Mucosa of rectum (tissue), 2 donors: ENCODE data around the gene RNH1.
"Not testable (repeated sequence)": the region's sequence is repeated elsewhere in the genome, so short reads cannot be mapped to it uniquely, and the experiment has no call there.

Experiments used
- H3K27ac ChIP-seq, 2 donors: one replicate each; pipeline ENCODE4 v1.7.0; 2013; ENCODE audit warnings: inconsistent platforms in 2 of 2, low read depth in 2 of 2, low read length in 2 of 2
- H3K27me3 ChIP-seq, 2 donors: one replicate each; pipeline ENCODE4 v1.7.0; 2013; ENCODE audit warnings: low read length in 2 of 2; ENCODE audit not compliant: control insufficient read depth in 2 of 2, insufficient read depth in 2 of 2
- H3K36me3 ChIP-seq, 2 donors: one replicate each; pipeline ENCODE4 v1.7.0; 2013; ENCODE audit warnings: low read length in 2 of 2; ENCODE audit not compliant: control insufficient read depth in 2 of 2, insufficient read depth in 2 of 2
- H3K4me1 ChIP-seq, 2 donors: one replicate each; pipeline ENCODE4 v1.7.0; 2013; ENCODE audit warnings: low read length in 2 of 2, mild to moderate bottlenecking in 1 of 2; ENCODE audit not compliant: control insufficient read depth in 2 of 2, insufficient read depth in 2 of 2
- H3K4me3 ChIP-seq, 2 donors: one replicate each; pipeline ENCODE4 v1.7.0; 2013; ENCODE audit warnings: low read length in 2 of 2
- H3K9ac ChIP-seq, 2 donors: one replicate each; pipeline ENCODE4 v1.7.0; 2013; ENCODE audit warnings: low read length in 2 of 2, low read depth in 1 of 2, mild to moderate bottlenecking in 1 of 2
- H3K9me3 ChIP-seq, 2 donors: one replicate each; pipeline ENCODE4 v1.7.0; 2013; ENCODE audit warnings: low read length in 2 of 2; ENCODE audit not compliant: control insufficient read depth in 2 of 2
- donor health status: healthy.
- donor health status: Normal muscosa, but diverticular disease.

RNH1 gene

DNA sequence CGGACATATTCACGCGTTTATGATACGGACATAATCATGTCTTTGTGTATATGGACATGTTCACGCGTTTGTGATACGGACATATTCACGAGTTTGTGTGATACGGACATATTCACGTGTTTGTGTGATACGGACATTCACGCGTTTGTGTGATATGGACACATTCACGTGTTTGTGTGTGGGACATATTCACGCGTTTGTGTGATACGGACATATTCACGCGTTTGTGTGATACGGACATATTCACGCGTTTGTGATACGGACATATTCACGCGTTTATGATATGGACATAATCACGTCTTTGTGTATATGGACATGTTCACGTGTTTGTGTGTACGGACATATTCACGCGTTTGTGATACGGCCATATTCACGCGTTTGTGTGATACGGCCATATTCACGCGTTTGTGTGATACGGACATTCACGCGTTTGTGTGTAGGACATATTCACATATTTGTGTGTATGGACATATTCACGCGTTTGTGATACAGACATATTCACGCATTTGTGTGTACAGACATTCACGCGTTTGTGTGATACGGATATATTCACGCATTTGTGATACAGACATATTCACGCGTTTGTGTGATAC lies 32.0 kb downstream of the RNH1 start:
- Histone ChIP-seq H3K9ac (no peak overlapping the region), H3K9me3 (no peaks in the 10 kb centered on the region), H3K27ac (no peak overlapping the region), H3K36me3 (no peaks in the 10 kb centered on the region), H3K27me3 (no peaks in the 10 kb centered on the region), H3K4me3 (no peak overlapping the region), H3K4me1 (peaks cover 3% of the 10 kb centered on the region in 2 donors)

DNA sequence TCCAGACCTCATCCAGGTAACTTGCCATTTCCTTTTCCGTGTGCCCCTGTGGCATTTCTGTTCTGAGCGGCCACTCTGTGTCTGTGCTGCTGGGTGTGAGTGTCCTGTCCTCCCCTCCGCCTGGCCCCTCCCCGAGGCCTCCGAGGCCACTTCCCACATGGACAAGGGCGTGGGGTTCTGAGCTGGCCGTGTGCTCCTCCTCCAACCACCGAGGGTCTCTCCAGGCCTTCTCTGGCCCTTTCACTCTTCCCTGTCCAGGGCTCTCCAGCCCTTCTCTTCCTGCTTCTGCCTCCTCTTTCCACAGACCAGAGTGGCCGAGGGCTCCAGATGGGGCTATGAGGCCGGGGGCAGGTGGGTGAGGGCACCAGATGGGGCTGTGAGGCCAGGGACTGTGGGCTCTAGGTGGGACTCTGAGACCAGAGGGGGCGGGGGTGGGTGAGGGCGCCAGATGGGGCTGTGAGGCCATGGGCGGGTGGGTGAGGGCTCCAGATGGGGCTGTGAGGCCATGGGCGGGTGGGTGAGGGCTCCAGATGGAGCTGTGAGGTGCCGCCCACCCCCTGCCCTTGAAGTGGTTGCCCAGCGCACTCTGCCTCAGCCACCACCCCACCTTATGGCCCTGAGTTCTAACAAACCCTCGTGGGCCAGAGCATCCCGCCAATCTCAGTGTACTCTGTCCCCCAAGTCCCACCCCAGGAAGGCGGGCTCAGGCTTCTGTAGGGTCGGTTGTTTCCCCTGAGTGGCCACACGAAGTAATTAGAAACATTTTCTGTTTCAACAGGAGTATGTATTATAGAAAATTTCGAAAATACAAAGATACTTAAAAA lies 32.9 kb downstream of the RNH1 start:
- H3K27ac ChIP-seq, result no peak overlapping the region
- H3K4me1 ChIP-seq, result peaks cover 9% of the 10 kb centered on the region in 2 donors
- H3K4me3 ChIP-seq, result no peak overlapping the region
- no peaks in the 10 kb centered on the region for H3K36me3 ChIP-seq
- no peaks in the 10 kb centered on the region for H3K27me3 ChIP-seq
- no peaks in the 10 kb centered on the region for H3K9me3 ChIP-seq
- no peak overlapping the region for H3K9ac ChIP-seq

DNA sequence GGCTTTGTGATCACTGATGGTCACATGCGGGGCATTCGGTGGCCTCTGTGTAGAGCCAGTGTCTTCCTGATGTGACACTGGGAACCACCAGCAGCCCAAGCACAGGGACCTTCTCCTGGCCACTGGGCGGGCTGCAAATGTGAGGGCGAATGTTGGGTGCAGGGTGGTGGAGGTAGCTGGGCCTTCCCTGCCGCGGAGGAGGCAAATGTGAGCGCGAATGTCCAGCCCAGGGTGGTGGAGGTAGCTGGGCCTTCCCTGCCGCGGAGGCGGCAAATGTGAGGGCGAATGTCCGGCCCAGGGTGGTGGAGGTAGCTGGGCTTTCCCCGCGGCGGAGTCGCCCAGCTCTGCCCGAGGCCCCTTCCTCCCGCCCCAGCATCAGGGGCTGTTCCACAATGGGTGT lies 33.6 kb downstream of the RNH1 start:
- Histone ChIP-seq H3K36me3 (no peaks in the 10 kb centered on the region), H3K27ac (no peak overlapping the region)

DNA sequence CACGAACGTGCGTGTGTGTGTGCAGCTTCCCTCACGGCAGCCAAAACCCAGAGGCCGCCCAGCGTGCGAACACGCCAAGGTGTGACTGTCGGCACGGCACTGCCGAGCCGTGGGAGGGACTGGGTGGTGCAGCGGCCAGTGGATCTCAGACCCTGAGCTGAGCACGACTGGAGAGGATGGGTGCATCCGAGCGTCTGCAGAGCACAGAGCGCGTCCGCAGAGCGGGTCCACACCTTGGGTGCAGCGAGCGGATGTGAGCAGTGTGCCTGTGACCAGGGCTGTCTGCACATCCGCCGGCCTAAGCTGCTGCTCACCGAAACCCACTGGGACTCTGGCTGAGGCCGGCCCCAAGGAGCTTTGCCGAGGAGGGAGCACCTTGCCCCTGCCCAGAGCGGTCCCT lies 34.2 kb downstream of the RNH1 start:
- H3K27me3 ChIP-seq, result no peaks in the 10 kb centered on the region

More for the DNA sequence above, 33.6 kb downstream of the RNH1 start:
- Histone ChIP-seq H3K27me3 (no peaks in the 10 kb centered on the region), H3K9me3 (no peaks in the 10 kb centered on the region), H3K4me3 (no peak overlapping the region), H3K9ac (no peak overlapping the region), H3K4me1 (peaks cover 9% of the 10 kb centered on the region in 2 donors)

DNA sequence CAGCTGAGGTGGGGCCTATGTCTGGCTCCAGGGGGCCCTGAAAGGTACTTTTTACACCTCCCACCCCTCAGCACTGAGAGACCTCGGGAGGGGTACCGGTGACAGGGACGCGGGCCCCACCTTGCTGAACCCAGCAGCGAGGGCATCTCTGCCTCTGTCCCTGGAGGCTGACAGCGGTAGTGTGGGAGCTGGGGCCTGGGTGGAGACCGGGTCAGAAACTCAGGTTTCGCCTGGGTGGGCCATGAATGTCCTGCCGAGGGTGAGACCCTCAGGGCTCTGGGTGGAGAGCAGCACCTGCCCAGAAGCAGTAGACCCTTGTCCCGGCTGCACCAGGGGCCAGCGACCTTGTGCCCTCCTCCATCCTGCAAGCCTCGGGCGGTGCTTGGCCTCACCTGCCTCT lies 34.8 kb downstream of the RNH1 start:
- Histone ChIP-seq H3K9ac (no peak overlapping the region), H3K4me1 (peaks cover 9% of the 10 kb centered on the region in 2 donors), H3K4me3 (no peak overlapping the region), H3K36me3 (no peaks in the 10 kb centered on the region), H3K27me3 (no peaks in the 10 kb centered on the region), H3K9me3 (no peaks in the 10 kb centered on the region), H3K27ac (no peak overlapping the region)

More for the DNA sequence above, 34.2 kb downstream of the RNH1 start:
- H3K4me1 ChIP-seq, result peaks cover 9% of the 10 kb centered on the region in 2 donors
- no peaks in the 10 kb centered on the region for H3K36me3 ChIP-seq
- H3K4me3 ChIP-seq, result no peak overlapping the region
- no peak overlapping the region for H3K27ac ChIP-seq
- H3K9ac ChIP-seq, result no peak overlapping the region
- no peaks in the 10 kb centered on the region for H3K9me3 ChIP-seq

DNA sequence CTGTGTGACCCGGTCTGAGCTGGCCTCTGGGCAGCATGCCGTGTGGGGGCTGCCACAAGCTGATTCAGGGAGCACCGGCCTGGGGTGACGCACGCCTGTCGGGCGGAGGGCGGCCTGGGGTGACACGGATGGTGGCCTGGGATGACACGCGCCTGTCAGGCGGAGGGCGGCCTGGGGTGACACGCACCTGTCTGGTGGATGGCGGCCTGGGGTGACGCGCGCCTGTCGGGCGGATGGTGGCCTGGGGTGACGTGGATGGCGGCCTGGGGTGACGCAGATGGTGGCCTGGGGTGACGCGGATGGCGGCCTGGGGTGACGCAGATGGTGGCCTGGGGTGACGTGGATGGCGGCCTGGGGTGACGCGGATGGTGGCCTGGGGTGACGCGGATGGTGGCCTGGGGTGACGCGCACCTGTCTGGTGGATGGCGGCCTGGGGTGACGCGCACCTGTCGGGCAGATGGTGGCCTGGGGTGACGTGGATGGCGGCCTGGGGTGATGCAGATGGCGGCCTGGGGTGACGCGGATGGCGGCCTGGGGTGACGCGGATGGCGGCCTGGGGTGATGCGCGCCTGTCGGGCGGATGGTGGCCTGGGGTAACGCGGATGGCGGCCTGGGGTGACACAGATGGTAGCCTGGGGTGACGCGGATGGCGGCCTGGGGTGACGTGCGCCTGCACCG lies 35.4 kb downstream of the RNH1 start:
- no peaks in the 10 kb centered on the region for H3K36me3 ChIP-seq
- H3K9ac ChIP-seq, result no peak overlapping the region

DNA sequence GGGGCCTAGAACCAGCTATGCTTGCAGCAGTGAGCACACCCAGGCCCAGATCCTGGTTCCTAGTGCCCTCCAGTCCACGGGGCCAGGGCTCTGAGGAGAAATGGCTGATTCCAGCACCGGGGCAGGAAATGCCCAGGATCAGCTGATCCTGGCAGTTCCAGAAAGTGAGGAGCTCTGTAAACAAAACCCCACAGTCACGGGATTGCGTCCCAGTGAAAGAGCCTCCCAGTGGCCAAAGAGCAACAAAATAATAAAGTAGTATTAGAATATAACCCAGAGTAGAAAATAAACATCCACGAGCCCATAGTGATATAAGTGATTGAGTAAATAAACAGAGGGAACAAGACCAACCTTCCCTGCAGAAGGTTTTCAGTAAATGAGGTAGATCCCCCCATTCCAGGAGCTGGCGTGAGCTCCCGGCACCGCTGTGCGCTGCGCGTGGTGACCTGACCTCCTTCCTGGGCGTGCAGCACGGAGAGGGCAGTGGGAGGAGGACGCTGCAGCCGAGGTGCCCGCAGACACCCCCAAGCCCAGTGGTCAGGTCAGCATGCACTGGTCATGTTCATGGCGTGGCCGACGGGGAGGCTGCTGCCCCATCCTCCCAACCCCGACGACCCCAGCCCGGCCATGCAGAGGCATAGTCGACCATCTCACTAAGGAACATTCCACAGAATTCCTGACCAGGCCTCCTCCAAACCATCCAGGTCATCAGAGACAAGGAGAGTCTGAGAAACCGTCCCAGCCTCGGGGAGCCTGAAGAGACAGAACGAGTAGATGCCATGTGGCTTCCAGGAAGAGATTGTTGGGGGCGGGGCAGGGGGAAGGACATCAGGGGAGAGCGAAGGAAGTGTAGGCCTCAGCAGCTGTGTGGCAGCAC lies 37.1 kb downstream of the RNH1 start:
- H3K4me1 ChIP-seq, result peaks cover 9% of the 10 kb centered on the region in 2 donors
- peak overlapping the region; percentile 20 to 38 for H3K9ac ChIP-seq

More for the DNA sequence above, 35.4 kb downstream of the RNH1 start:
- no peak overlapping the region for H3K4me3 ChIP-seq
- H3K27ac ChIP-seq, result no peak overlapping the region
- no peaks in the 10 kb centered on the region for H3K9me3 ChIP-seq
- H3K4me1 ChIP-seq, result peaks cover 9% of the 10 kb centered on the region in 2 donors
- no peaks in the 10 kb centered on the region for H3K27me3 ChIP-seq

DNA sequence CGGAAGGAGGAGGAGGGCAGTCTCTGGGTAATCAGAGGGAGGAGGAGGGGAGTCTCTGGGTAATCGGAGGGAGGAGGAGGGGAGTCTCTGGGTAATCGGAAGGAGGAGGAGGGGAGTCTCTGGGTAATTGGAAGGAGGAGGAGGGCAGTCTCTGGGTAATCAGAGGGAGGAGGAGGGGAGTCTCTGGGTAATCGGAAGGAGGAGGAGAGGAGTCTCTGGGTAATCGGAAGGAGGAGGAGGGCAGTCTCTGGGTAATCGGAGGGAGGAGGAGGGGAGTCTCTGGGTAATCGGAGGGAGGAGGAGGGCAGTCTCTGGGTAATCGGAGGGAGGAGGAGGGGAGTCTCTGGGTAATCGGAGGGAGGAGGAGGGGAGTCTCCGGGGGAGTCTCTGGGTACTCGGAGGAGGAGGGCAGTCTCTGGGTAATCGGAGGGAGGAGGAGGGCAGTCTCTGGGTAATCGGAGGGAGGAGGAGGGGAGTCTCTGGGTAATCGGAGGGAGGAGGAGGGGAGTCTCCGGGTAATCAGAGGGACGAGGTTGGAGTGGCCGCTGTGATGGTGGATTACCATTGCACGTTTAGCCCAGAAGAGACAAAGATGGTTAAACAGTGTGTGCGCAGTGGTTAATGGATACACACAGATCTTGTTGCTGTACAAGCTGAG lies 37.9 kb downstream of the RNH1 start:
- H3K27me3 ChIP-seq, H3K36me3 ChIP-seq, H3K4me1 ChIP-seq, H3K9me3 ChIP-seq: not testable (repeated sequence)
- Histone ChIP-seq H3K4me3 (peak overlapping the region; percentile 30 to 56), H3K9ac (peak overlapping the region; percentile 20 to 38), H3K27ac (peak overlapping the region; percentile 61 to 77)

More for the DNA sequence above, 37.1 kb downstream of the RNH1 start:
- H3K4me3 ChIP-seq, result peak overlapping the region; percentile 30 to 56
- no peaks in the 10 kb centered on the region for H3K9me3 ChIP-seq
- H3K27me3 ChIP-seq, result no peaks in the 10 kb centered on the region
- H3K27ac ChIP-seq, result peak overlapping the region; percentile 61 to 77
- H3K36me3 ChIP-seq, result peaks cover 2 to 3% of the 10 kb centered on the region in 2 donors

DNA sequence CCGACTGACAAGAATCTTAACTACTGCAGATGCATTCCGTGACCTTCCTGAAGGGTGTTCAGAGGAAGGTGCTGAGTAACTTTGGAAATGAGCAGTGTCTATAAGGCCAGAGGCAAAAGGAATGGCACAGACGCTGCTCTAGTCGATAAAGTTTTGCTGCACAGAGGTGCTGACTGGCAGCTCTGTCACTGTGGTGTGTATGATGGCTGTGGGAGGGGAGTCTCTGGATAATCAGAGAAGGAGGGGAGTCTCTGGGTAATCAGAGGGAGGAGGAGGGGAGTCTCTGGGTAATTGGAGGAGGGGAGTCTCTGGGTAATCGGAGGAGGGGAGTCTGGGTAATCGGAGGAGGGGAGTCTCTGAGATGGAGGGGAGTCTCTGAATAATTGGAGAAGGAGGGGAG lies 38.5 kb downstream of the RNH1 start:
- Histone ChIP-seq H3K9me3 (no peaks in the 10 kb centered on the region), H3K4me3 (no peak overlapping the region), H3K9ac (no peak overlapping the region), H3K4me1 (peaks cover 9% of the 10 kb centered on the region in 2 donors), H3K27me3 (no peaks in the 10 kb centered on the region), H3K27ac (no peak overlapping the region), H3K36me3 (peaks cover 3 to 4% of the 10 kb centered on the region in 2 donors)
